CD14-positive monocyte (primary cell): Measurements from ENCODE around the gene PLA2G6. TPM values are rescaled to one million over a fixed set of nuclear protein-coding genes. Genes with fewer than 3 reads are reported as not detected.
"Not testable (repeated sequence)": the region's sequence is repeated elsewhere in the genome, so short reads cannot be mapped to it uniquely, and the experiment has no call there.

Experiments used
- DNase-seq, 3 donors: peaks; one replicate each; pipeline ENCODE4 v3.0.0-alpha.2; 2011 to 2022
- H2AFZ ChIP-seq: 2 replicates; pipeline ENCODE4 v1.6.0; 2012; ENCODE audit warnings: mild to moderate bottlenecking, low read depth, low read length, inconsistent platforms; ENCODE audit not compliant: insufficient read depth, poor library complexity, severe bottlenecking
- H3K27ac ChIP-seq, 2 donors: 1 replicate in 1 of 2; 2 replicates in 1 of 2; pipeline ENCODE4 v1.5.1; 2012 to 2013; ENCODE audit warnings: low read length in 2 of 2, control low read depth in 1 of 2, inconsistent platforms in 1 of 2, low read depth in 1 of 2, mild to moderate bottlenecking in 1 of 2
- H3K27me3 ChIP-seq, 2 donors: one replicate each; pipeline versions ENCODE4 v1.6.0 to v1.6.1; 2011 to 2013; ENCODE audit warnings: low read length in 2 of 2; ENCODE audit not compliant: control insufficient read depth in 2 of 2, insufficient read depth in 2 of 2
- H3K36me3 ChIP-seq, 2 donors: replicated peaks in 1 of 2; 1 replicate in 1 of 2; 2 replicates in 1 of 2; pipeline versions ENCODE4 v1.5.1 to v1.6.1; 2012 to 2013; ENCODE audit warnings: low read length in 2 of 2, control low read depth in 1 of 2, inconsistent platforms in 1 of 2, mild to moderate bottlenecking in 1 of 2; ENCODE audit not compliant: insufficient read depth in 2 of 2, control insufficient read depth in 1 of 2
- H3K4me1 ChIP-seq, 2 donors: 1 replicate in 1 of 2; 2 replicates in 1 of 2; pipeline versions ENCODE4 v1.5.1 to v1.6.1; 2012 to 2013; ENCODE audit warnings: low read length in 2 of 2, control low read depth in 1 of 2, inconsistent platforms in 1 of 2, mild to moderate bottlenecking in 1 of 2, moderate library complexity in 1 of 2; ENCODE audit not compliant: insufficient read depth in 2 of 2, control insufficient read depth in 1 of 2
- H3K4me2 ChIP-seq: replicated peaks from 2 replicates; pipeline ENCODE3; 2012; ENCODE audit warnings: low read length, moderate library complexity, mild to moderate bottlenecking; ENCODE audit not compliant: poor library complexity, severe bottlenecking; ENCODE audit errors: extremely low read depth
- H3K4me3 ChIP-seq, 3 experiments: fragments of 200-600 bp in 1 of 3; sonication (generic) in 1 of 3; replicated peaks in 1 of 3; 1 replicate in 2 of 3; 2 replicates in 1 of 3; pipeline ENCODE4 v1.5.1; 2011 to 2013; ENCODE audit warnings: low read length in 3 of 3, mild to moderate bottlenecking in 3 of 3, control low read depth in 2 of 3, low read depth in 2 of 3, inconsistent platforms in 1 of 3, moderate library complexity in 1 of 3
- H3K79me2 ChIP-seq: 2 replicates; pipeline ENCODE4 v1.6.0; 2012; ENCODE audit warnings: mild to moderate bottlenecking, control low read depth, inconsistent platforms, low read length, moderate library complexity; ENCODE audit not compliant: insufficient read depth
- H3K9ac ChIP-seq: 2 replicates; pipeline ENCODE4 v1.6.0; 2017; ENCODE audit warnings: low read length, mild to moderate bottlenecking; ENCODE audit not compliant: insufficient read depth, poor library complexity, severe bottlenecking
- H3K9me3 ChIP-seq, 2 donors: replicated peaks in 1 of 2; 1 replicate in 1 of 2; 2 replicates in 1 of 2; pipeline versions ENCODE4 v1.5.1 to v1.6.1; 2012 to 2013; ENCODE audit warnings: low read length in 2 of 2, control low read depth in 1 of 2; ENCODE audit not compliant: control insufficient read depth in 1 of 2, insufficient read depth in 1 of 2
- H4K20me1 ChIP-seq: 2 replicates; pipeline ENCODE4 v1.6.0; 2012; ENCODE audit warnings: mild to moderate bottlenecking, low read length, control low read depth, moderate library complexity; ENCODE audit not compliant: insufficient read depth
- H3K27ac Mint-ChIP-seq, 7 donors: one replicate each; pipeline ENCODE4 v1.8.0; 2020; ENCODE audit warnings: mild to moderate bottlenecking in 7 of 7, mixed read lengths in 7 of 7, moderate library complexity in 6 of 7, inconsistent platforms in 2 of 7
- H3K27me3 Mint-ChIP-seq, 3 donors: one replicate each; pipeline ENCODE4 v1.8.0; 2021 to 2022; ENCODE audit warnings: low read depth in 3 of 3, mild to moderate bottlenecking in 3 of 3, mixed read lengths in 3 of 3, moderate library complexity in 3 of 3, inconsistent platforms in 1 of 3
- H3K36me3 Mint-ChIP-seq, 2 donors: one replicate each; pipeline ENCODE4 v1.8.0; 2020; ENCODE audit warnings: mixed read lengths in 2 of 2, inconsistent platforms in 1 of 2, mild to moderate bottlenecking in 1 of 2
- H3K4me1 Mint-ChIP-seq: one replicate; pipeline ENCODE4 v1.8.0; 2020; ENCODE audit warnings: mild to moderate bottlenecking, mixed read lengths
- H3K4me3 Mint-ChIP-seq, 2 donors: one replicate each; pipeline ENCODE4 v1.8.0; 2020; ENCODE audit warnings: mild to moderate bottlenecking in 2 of 2, mixed read lengths in 2 of 2, moderate library complexity in 1 of 2
- H3K9me3 Mint-ChIP-seq, 7 donors: one replicate each; pipeline ENCODE4 v1.8.0; 2020 to 2022; ENCODE audit warnings: mixed read lengths in 7 of 7, mild to moderate bottlenecking in 6 of 7, moderate library complexity in 6 of 7, inconsistent platforms in 2 of 7
- CTCF ChIP-seq: fragments of 200-600 bp; IDR thresholded peaks from one replicate; pipeline ENCODE4 v1.8.0; 2022; ENCODE audit warnings: antibody characterized with exemption, mild to moderate bottlenecking
- WGBS: methylation state at CpG from one replicate; pipeline ENCODE4 v1.1.5; 2013; ENCODE audit warnings: missing lambda C conversion rate; ENCODE audit not compliant: insufficient coverage; 5-methylcytosine and 5-hydroxymethylcytosine counted together
- intact Hi-C, 2 donors: fragments of 100-400 bp; cut with micrococcal nuclease; formaldehyde crosslinking; loops; one replicate each; pipeline versions ENCODE4 v1.15.0 to v1.15.1; 2023
- polyA plus RNA-seq, 3 donors: library from polyadenylated mRNA; depleted of rRNA in 1 of 3; unstranded in 2 of 3; stranded (reverse) in 1 of 3; fragments of 300-500 nt in 2 of 3; fragments of >200 nt in 1 of 3; fragmentation: Illumina TruSeq in 2 of 3; gene quantifications; 1 replicate in 2 of 3; 2 replicates in 1 of 3; pipeline ENCODE4 v1.2.3, GENCODE V29; 2012 to 2021

Gene PLA2G6
- polyA plus RNA-seq, 3 donors: 0.43 to 8.3 (median 0.62) TPM

DNA sequence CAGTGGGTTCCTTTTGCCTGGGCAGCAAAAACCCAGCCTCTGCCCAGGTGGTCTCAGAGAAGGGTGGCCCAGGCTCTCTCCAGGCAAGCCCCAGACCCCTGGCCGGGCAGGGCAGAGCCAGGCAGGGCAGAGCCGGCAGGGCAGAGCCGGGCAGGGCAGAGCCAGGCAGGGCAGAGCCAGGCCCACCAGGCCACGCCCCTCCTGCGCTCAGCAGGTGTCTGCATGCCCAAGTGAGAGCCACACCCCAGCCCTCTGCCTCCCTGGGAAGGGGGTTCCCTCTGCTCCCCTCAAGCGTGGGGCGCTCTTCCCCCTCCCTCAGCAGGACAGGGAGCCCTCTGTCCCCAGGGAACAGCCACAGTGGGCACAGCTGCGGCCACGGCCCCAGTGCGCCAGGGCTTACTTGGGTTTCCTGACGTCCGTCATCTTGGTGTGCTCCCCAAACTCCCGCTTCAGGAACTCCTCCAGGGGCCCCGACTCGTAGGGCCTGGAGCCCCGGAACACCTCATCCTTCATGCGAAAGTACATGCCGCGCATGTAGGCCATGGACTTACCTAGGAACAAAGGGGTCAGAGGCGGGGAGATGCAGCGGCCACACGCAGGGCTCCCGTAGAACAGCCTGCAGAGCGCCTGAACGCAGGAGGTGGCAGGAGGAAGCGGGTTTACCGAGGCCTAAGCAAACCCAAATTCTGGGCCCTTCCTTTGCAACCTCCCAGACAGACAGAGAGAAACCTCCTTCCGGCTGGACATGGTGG lies 61.1 kb downstream of the PLA2G6 start:
- intact Hi-C loops: no loop called here
- Histone ChIP-seq H3K4me3 (no peak overlapping the region), H3K4me2 (no peak overlapping the region), H3K27ac (no peak overlapping the region), H3K27me3 (no peaks in the 10 kb centered on the region), H3K79me2 (no peaks in the 10 kb centered on the region), H3K36me3 (no peaks in the 10 kb centered on the region), H2AFZ (no peak overlapping the region), H3K9me3 (no peaks in the 10 kb centered on the region), H3K9ac (no peak overlapping the region), H4K20me1 (no peaks in the 10 kb centered on the region), H3K4me1 (no peaks in the 10 kb centered on the region)
- Mint-ChIP-seq H3K4me3 (no peak overlapping the region), H3K4me1 (no peaks in the 10 kb centered on the region), H3K36me3 (no peaks in the 10 kb centered on the region), H3K9me3 (peaks cover 0 to 3% (median 0%) of the 10 kb centered on the region in 7 donors), H3K27ac (peak overlapping the region in 2 of 7 donors; percentile 11 to 14), H3K27me3 (peaks cover 0 to 2% (median 0%) of the 10 kb centered on the region in 3 donors)
- TF ChIP-seq CTCF: no peak
- 94% methylated on average over 25 of the region's 28 CpGs for WGBS
- no peak for DNase-seq

DNA sequence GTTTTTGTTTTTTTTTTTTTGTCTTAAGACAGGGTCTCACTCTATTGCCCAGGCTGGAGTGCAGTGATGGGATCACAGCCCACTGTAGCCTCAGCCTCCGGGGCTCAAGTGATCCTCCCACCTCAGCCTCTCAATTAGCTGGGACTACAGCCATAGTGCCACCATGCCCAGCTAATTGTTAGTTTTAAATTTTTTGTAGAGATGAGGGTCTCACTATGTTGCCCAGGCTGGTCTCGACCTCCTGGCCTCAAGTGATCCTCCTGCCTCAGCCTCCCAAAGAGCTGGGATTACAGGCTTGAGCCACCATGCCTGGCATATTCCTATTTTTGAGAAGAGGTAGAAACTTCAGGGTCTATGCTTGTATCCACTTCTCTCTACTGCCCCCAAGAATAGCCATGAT lies 62.9 kb downstream of the PLA2G6 start:
- not testable (repeated sequence) for H3K27ac ChIP-seq, H3K9me3 Mint-ChIP-seq, H3K36me3 ChIP-seq, H3K27ac Mint-ChIP-seq, H2AFZ ChIP-seq, H3K9me3 ChIP-seq, H3K27me3 Mint-ChIP-seq, H3K36me3 Mint-ChIP-seq, H3K27me3 ChIP-seq, DNase-seq, H3K9ac ChIP-seq, H3K4me3 ChIP-seq, H3K4me1 Mint-ChIP-seq, H3K4me2 ChIP-seq, H3K4me3 Mint-ChIP-seq, H4K20me1 ChIP-seq, H3K79me2 ChIP-seq, H3K4me1 ChIP-seq
- no CpG with 5 or more reads among the region's 2 CpGs for WGBS
- intact Hi-C loops: loop anchor here in 1 of 2 donors (5.0 kb wide), 1 partner anchor 109 kb away; no protein-coding TSS in a partner anchor
